ENCODE results near the gene SORCS2.

SORCS2 gene

DNA sequence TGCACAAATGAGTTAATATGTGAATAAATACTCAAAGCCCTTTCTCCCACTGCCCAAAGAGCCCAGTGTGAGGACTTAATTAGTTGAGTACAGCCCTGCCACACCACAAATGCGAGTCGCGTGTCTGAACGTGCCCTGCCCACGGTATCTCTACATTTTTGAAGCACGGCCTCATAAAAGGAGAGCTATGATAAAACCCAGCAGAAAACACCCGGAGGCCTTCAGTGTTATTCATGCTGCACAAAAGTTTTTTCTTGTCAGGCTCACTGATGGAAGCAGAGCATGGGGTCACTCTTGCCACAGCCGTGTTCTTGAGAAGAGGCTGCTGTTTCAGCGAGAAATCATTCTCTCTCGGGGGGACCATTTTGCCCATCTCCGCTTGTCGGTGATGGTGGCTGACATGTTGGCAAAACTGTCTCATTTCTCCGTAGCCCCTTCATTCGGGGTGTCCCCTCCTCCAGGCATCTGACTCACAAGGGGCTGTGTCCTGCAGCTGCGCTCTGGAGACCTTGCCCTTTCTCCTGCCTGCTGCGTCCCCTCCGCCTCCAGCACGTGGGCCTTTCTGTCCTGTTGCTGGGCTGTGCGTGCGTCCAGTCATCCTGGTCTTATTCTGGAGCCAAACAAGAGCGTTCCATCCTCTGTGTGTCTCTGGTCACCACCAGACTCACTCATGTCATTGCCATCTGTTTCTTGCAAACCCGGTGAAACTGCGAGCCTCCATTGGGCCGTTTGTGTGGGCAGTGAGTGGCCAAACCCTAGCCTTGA, 88.8 kb downstream of the SORCS2 start:
- no peak for DNase-seq (ENCODE audit: low read depth)
- no peak for TF ChIP-seq MYC (IDR thresholded peaks at IDR 0.05; ENCODE audit: low read depth, low read length)
- TF ChIP-seq POLR2A (IDR thresholded peaks at IDR 0.05; ENCODE audit: extremely low read depth, insufficient read length): no peak
- H3K4me3 ChIP-seq (ENCODE audit: low read depth, low read length): no peak overlapping the region

DNA sequence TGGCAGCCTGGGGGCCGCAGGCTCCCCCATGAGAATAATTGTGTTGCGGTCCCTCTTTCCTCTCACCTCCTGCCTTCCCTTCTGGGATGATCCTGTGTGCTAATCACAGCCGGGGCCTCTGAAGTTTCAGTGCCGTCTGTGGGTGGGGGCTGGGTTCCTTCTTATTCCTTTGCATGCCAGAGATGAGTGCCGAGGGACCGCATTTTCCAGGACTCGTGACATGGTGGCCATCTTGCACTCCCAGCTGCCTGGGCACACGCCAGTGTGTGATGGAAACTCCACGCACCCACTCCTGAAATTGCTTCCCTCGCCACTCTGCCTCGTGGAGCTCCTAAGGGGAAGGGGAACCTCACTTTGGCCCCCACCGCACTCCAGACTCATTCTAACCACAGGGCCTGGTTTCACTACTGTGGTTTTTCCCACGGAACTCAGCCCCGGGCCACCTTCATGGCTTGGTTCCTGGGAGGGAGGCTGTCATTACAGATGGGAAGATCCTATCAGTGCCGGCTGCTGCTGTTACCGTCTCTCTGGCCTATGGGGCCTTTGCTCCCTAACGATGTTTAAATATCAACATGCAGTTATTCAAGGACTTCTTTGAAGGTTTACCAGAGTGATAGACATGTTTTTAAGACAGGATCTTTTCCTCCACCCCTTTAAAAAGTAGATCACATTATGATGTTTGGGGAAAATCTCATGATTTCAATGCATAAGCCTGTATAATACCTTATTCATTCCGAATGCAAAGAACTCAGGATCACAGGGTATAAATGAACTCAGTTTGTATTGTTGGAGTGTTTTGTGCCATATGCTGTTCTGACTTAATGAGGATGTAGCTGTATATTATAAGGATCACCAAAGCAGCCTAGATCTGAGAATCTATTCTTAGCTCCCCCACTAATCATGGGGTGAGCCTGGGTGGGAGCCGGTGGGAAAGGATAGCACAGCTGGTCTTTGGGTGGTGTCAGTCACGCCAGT, 89.6 kb downstream of the SORCS2 start:
- no peak overlapping the region for H3K4me3 ChIP-seq (ENCODE audit: low read depth, low read length)
- DNase-seq (ENCODE audit: low read depth): no peak
- TF ChIP-seq, protein P1, sequence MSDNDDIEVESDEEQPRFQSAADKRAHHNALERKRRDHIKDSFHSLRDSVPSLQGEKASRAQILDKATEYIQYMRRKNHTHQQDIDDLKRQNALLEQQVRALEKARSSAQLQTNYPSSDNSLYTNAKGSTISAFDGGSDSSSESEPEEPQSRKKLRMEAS (IDR thresholded peaks at IDR 0.05; ENCODE audit: low read depth, low read length): no peak
- TF ChIP-seq, protein P2, sequence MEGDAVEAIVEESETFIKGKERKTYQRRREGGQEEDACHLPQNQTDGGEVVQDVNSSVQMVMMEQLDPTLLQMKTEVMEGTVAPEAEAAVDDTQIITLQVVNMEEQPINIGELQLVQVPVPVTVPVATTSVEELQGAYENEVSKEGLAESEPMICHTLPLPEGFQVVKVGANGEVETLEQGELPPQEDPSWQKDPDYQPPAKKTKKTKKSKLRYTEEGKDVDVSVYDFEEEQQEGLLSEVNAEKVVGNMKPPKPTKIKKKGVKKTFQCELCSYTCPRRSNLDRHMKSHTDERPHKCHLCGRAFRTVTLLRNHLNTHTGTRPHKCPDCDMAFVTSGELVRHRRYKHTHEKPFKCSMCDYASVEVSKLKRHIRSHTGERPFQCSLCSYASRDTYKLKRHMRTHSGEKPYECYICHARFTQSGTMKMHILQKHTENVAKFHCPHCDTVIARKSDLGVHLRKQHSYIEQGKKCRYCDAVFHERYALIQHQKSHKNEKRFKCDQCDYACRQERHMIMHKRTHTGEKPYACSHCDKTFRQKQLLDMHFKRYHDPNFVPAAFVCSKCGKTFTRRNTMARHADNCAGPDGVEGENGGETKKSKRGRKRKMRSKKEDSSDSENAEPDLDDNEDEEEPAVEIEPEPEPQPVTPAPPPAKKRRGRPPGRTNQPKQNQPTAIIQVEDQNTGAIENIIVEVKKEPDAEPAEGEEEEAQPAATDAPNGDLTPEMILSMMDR (IDR thresholded peaks at IDR 0.05; ENCODE audit: low read depth, low read length): no peak
- no peak for TF ChIP-seq POLR2A (IDR thresholded peaks at IDR 0.05; ENCODE audit: extremely low read depth, insufficient read length)
- no peak for TF ChIP-seq MYC (IDR thresholded peaks at IDR 0.05; ENCODE audit: low read depth, low read length)

DNA sequence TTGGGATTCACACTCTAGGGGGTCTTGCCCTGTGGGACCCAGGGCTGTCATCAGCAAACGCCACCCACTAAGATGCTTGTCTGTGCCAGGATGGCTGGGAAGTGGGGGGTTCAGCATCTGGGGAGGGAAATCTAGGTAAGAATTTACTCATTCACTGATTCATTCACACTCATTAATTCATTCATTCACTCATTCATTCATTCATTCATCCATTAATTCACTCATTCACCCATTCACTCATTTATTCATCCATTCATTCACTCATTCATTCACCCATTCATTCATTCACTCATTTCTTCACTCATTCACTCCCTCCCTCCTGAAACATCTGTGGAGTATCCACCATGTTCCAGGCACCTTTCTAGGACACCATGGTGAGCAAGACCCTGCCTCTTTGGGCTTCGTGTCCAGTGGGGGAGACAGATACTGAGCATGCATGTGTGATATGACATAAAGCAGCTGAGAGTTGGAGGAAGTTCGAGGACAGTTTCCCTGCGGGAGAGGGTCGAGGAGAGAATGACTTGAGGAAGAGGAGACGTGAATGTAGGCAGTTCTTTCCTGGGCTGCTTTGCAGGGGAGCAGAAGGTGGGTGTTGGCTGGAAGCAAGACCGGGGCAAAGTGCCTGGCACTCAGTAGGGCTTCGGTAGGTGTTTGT, 90.6 kb downstream of the SORCS2 start:
- TF ChIP-seq, protein P2 (IDR thresholded peaks at IDR 0.05; ENCODE audit: low read depth, low read length): no peak
- TF ChIP-seq POLR2A (IDR thresholded peaks at IDR 0.05; ENCODE audit: extremely low read depth, insufficient read length) (no peak), MYC (IDR thresholded peaks at IDR 0.05; ENCODE audit: low read depth, low read length) (no peak)
- TF ChIP-seq, protein P1 (IDR thresholded peaks at IDR 0.05; ENCODE audit: low read depth, low read length): no peak
- no peak overlapping the region for H3K4me3 ChIP-seq (ENCODE audit: low read depth, low read length)
- no peak for DNase-seq (ENCODE audit: low read depth)

DNA sequence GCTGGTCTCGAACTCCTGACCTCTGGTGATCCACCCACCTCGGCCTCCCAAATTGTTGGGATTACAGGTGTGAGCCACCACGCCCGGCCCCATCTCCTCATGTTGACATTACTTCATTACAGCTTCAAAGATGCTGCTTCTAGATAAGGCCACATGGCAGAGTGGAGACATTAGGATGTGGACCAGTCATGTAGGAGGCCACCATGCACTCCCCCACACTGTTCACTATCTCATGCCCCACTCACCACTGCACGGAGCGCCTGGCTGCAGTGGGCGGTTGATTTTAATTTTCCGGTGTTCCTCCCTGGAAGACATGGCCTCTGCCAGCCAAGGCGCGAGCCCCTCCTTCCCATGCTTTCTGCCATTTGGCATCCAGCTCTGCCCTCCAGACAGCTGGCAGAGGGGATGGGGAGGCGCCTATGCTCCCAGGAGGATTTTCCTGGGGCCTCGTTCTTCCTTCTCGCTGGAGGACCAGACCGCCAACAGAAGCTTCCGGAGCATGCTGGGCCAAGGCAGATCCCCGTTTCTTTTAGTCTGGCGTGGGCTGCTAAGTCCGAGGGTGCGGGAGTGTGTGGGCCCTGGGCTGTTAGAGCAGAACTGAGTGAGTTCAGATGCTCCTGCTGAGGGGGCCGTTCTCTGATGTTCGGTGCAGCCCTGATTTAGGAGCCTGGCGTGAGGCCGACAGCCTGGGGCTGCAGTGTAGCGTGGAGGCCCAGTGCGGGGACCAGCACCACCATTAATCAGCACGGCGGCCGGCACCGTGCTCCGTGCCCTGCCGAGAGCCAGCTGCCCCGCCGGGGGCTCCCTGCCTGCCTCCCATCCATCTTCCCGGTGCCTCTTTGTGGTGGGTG, 93.1 kb downstream of the SORCS2 start:
- no peak overlapping the region for H3K4me3 ChIP-seq (ENCODE audit: low read depth, low read length)
- TF ChIP-seq, protein P1 (IDR thresholded peaks at IDR 0.05; ENCODE audit: low read depth, low read length): no peak
- TF ChIP-seq POLR2A (IDR thresholded peaks at IDR 0.05; ENCODE audit: extremely low read depth, insufficient read length) (no peak), MYC (IDR thresholded peaks at IDR 0.05; ENCODE audit: low read depth, low read length) (no peak)
- TF ChIP-seq, protein P2 (IDR thresholded peaks at IDR 0.05; ENCODE audit: low read depth, low read length): no peak
- no peak for DNase-seq (ENCODE audit: low read depth)

DNA sequence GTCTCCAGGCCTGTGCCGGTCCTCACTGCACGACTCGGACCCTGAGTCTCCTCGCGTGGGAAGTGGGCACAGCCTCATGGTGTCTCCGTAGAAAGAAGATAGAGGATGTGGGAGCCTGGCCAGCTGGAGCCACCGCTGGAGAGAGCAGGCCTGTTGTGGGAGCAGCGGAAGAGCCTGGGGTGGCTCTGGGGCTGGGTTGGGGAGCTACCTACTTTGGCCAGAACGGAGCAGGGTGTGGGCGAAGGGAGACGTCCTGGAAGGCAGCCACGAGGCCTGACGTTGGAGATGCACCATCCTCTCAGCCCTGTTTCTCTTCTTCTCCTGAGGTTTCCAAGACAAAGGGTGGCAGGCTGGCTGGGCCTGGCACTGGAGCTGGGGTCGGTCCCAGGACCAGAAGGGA, 93.8 kb downstream of the SORCS2 start:
- H3K4me3 ChIP-seq (ENCODE audit: low read depth, low read length): no peak overlapping the region
- TF ChIP-seq, protein P2 (IDR thresholded peaks at IDR 0.05; ENCODE audit: low read depth, low read length): no peak
- TF ChIP-seq MYC (IDR thresholded peaks at IDR 0.05; ENCODE audit: low read depth, low read length) (no peak), POLR2A (IDR thresholded peaks at IDR 0.05; ENCODE audit: extremely low read depth, insufficient read length) (no peak)
- TF ChIP-seq, protein P1 (IDR thresholded peaks at IDR 0.05; ENCODE audit: low read depth, low read length): no peak
- no peak for DNase-seq (ENCODE audit: low read depth)
